ENCODE data around the gene SPATA12. TPM values are rescaled to one million over a fixed set of nuclear protein-coding genes. Genes with fewer than 3 reads are reported as not detected.

SPATA12 gene
- total RNA-seq, 1 experiment from 2014 or later = not detected

- no peak for DNase-seq (ENCODE audit: low spot score)
- in situ Hi-C loops (cut with HindIII; ENCODE audit: low sequenced_read_pairs) = loop anchor here (10.0 kb wide), 1 partner anchor 104 kb away; no protein-coding TSS in a partner anchor
These were observed 38.2 kb downstream of the SPATA12 start for GRCh38 chr3:57098418-57099310.

- in situ Hi-C loops (cut with HindIII; ENCODE audit: low sequenced_read_pairs) = no loop called here
- DNase-seq (ENCODE audit: low spot score) = peak; percentile 80
These were observed 39.7 kb downstream of the SPATA12 start for GRCh38 chr3:57100046-57100695.

GRCh38 chr3:57105585-57105984, 45.1 kb downstream of the SPATA12 start:
- DNase-seq (ENCODE audit: low spot score) = no peak
- in situ Hi-C loops (cut with HindIII; ENCODE audit: low sequenced_read_pairs) = no loop called here

GRCh38 chr3:57108684-57109083, 48.2 kb downstream of the SPATA12 start:
- in situ Hi-C loops (cut with HindIII; ENCODE audit: low sequenced_read_pairs) = no loop called here
- no peak for DNase-seq (ENCODE audit: low spot score)

DNA sequence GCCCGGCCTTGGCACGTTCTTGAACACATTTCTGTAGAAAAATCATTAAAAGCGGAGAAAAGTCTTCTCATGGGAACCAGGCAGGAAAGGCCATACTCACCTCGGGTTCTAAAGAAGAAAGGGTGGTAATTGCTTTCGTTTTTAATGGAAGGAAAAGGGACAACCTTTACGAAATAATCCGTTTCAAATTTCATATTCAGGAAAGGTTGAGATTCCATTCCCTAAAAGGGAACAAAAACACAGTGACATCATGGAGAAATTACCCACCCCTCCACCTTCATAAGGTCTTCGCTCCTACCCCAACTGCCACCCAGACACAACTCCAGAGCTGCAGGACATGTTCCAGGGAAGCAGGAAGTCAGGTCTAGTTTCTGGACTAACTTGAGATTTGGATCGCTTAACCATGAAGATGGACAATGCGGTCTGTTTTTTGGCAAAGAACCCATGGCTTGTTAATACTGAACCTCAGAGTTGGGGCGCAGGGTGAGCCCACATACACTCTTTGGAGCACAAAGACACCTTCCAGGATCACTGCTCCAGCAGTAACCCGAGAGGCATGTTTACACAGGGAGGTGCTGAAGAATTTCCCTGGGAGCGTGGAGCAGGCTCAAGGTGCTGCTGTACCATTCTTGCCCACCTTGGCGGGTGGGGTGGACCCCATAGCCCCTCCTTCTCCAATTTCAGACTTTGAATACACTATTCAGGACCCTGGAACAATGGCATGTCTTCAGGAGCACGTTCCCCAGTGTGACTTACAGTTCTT, 49.2 kb downstream of the SPATA12 start:
- no peak for DNase-seq (ENCODE audit: low spot score)
- in situ Hi-C loops (cut with HindIII; ENCODE audit: low sequenced_read_pairs) = no loop called here

DNA sequence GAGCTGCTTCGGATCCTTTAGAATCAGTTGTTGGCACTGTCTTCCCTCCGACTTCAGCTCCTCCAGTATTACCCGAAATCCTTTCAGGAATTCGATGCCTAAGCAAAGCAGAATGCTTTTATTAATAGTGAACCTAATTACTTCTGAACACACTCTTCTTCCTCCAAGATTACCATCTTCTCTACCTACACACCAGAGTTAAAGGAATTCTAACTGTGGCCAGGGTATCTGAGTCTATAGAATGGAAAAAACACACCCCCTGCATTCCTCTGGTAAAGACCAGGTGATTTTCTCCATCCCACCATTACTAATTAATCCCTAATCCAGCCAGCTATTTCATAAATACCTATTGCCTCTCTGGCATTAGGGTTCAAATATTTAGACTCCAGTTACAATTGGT, 49.8 kb downstream of the SPATA12 start:
- DNase-seq (ENCODE audit: low spot score) = peak; percentile 45
- in situ Hi-C loops (cut with HindIII; ENCODE audit: low sequenced_read_pairs) = no loop called here

GRCh38 chr3:57110798-57111197, 50.3 kb downstream of the SPATA12 start:
- in situ Hi-C loops (cut with HindIII; ENCODE audit: low sequenced_read_pairs) = no loop called here
- peak; percentile 53 for DNase-seq (ENCODE audit: low spot score)

DNA sequence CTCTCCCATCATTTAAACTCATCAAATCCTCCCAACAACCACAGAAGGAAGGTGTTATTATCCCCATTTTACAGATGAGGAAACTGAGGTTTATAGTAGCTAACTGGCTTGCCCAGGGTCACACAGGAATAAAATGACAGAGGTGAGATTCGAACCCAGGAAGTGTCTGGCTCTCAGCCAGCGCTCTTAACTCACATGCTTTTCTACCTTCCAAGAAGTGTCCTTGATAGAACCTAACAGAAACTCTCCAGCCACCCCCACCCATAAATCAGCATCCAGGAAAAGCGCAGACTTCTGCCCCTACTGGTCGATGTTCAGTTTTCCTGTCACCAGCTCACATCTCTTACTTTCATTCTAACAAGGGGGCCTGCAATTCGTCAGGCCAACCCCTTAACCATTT, 51.7 kb downstream of the SPATA12 start:
- peak; percentile 50 for DNase-seq (ENCODE audit: low spot score)
- in situ Hi-C loops (cut with HindIII; ENCODE audit: low sequenced_read_pairs) = no loop called here

DNA sequence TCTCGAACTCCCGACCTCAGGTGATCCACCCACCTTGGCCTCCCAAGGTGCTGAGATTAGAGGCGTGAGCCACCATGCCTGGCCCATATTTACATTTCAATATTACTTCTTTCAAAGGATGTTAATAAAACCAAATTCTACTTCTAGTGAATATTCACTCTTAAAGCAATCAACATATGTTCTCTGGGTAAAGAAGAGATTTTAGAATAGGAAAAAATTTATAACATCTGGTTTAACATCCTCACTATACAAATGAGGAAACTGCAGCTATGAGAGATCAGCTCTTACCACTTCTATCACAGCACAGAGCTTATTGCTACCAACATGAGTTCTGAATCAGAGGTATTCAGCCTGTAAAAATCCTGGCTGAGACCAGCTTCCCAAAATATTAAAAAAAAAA, 56.0 kb downstream of the SPATA12 start:
- in situ Hi-C loops (cut with HindIII; ENCODE audit: low sequenced_read_pairs) = no loop called here
- DNase-seq (ENCODE audit: low spot score) = no peak

- in situ Hi-C loops (cut with HindIII; ENCODE audit: low sequenced_read_pairs) = no loop called here
- DNase-seq (ENCODE audit: low spot score) = no peak
These were observed 57.8 kb downstream of the SPATA12 start for GRCh38 chr3:57118254-57118653.

- no peak for DNase-seq (ENCODE audit: low spot score)
- in situ Hi-C loops (cut with HindIII; ENCODE audit: low sequenced_read_pairs) = no loop called here
These were observed 59.6 kb downstream of the SPATA12 start for GRCh38 chr3:57120040-57120439.

GRCh38 chr3:57120451-57121174, 60.1 kb downstream of the SPATA12 start:
- in situ Hi-C loops (cut with HindIII; ENCODE audit: low sequenced_read_pairs) = no loop called here
- no peak for DNase-seq (ENCODE audit: low spot score)

Other genes with a start within 250 kb of the SPATA12 start
- 34.4 and 48.2 TPM in 2 replicates for gene IL17RD, start 104.7 kb downstream of the SPATA12 start, total RNA-seq (2014; rRNA removed; shearing (Covaris generic))
- 0.43 and 3.6 TPM in 2 replicates for gene HESX1, start 139.3 kb downstream of the SPATA12 start, total RNA-seq (2014; rRNA removed; shearing (Covaris generic))
- gene APPL1, start 167.1 kb downstream of the SPATA12 start, total RNA-seq (2014; rRNA removed; shearing (Covaris generic)) = 68.8 and 76.3 TPM in 2 replicates
- not detected in 2 replicates for gene ASB14, start 232.0 kb downstream of the SPATA12 start, total RNA-seq (2014; rRNA removed; shearing (Covaris generic))